ENCODE measurements around the gene PRKAG2.
"Not testable (repeated sequence)": the region's sequence is repeated elsewhere in the genome, so short reads cannot be mapped to it uniquely, and the experiment has no call there.

PRKAG2 gene

GRCh38 chr7:151849008-151849878 is 27.7 kb downstream of the PRKAG2 start:
- DNase-seq, result no peak

GRCh38 chr7:151847681-151848081 is 29.2 kb downstream of the PRKAG2 start:
- DNase-seq, result no peak

- DNase-seq, result no peak
These were observed 29.8 kb downstream of the PRKAG2 start for GRCh38 chr7:151847136-151847535.

- DNase-seq, result no peak
These were observed 31.3 kb downstream of the PRKAG2 start for GRCh38 chr7:151845412-151846205.

- DNase-seq, result no peak
These were observed 32.1 kb downstream of the PRKAG2 start for GRCh38 chr7:151844825-151845200.

- DNase-seq, result no peak
These were observed 32.7 kb downstream of the PRKAG2 start for GRCh38 chr7:151844071-151844824.

- DNase-seq, result no peak
These were observed 33.7 kb downstream of the PRKAG2 start for GRCh38 chr7:151843181-151843580.

GRCh38 chr7:151841395-151842051 is 35.4 kb downstream of the PRKAG2 start:
- not testable (repeated sequence) for DNase-seq

- no peak for DNase-seq
These were observed 36.6 kb downstream of the PRKAG2 start for GRCh38 chr7:151840088-151840910.

GRCh38 chr7:151839451-151839921 is 37.4 kb downstream of the PRKAG2 start:
- no peak for DNase-seq

GRCh38 chr7:151838861-151839381 is 38.0 kb downstream of the PRKAG2 start:
- peak; percentile 25 to 28 for DNase-seq

GRCh38 chr7:151838072-151838471 is 38.8 kb downstream of the PRKAG2 start:
- DNase-seq, result no peak

- DNase-seq, result no peak
These were observed 39.5 kb downstream of the PRKAG2 start for GRCh38 chr7:151837285-151838042.

GRCh38 chr7:151836927-151837205 is 40.0 kb downstream of the PRKAG2 start:
- no peak for DNase-seq

GRCh38 chr7:151836191-151836926 is 40.6 kb downstream of the PRKAG2 start:
- DNase-seq, result no peak

- no peak for DNase-seq
These were observed 41.3 kb downstream of the PRKAG2 start for GRCh38 chr7:151835636-151836035.

GRCh38 chr7:151834271-151835035 is 42.5 kb downstream of the PRKAG2 start:
- DNase-seq, result no peak

- no peak for DNase-seq
These were observed 43.2 kb downstream of the PRKAG2 start for GRCh38 chr7:151833691-151834090.

GRCh38 chr7:151833213-151833651 is 43.7 kb downstream of the PRKAG2 start:
- no peak for DNase-seq
